ENCODE measurements around the gene CFAP73. TPM values are rescaled to one million over a fixed set of nuclear protein-coding genes. Genes with fewer than 3 reads are reported as not detected.

Gene CFAP73
- total RNA-seq, 1 experiment from 2014 or later = not detected

Small RNAs within 50 kb of the gene (small RNA-seq; reads per million reads assigned to genes)
- gene MIR7106 = not detected
- gene RF00019 = not detected

Other genes with a start within 250 kb of the CFAP73 start
- 3.6 and 5.2 TPM in 2 replicates for gene OAS1, start 242.8 kb upstream of the CFAP73 start, total RNA-seq (2014; rRNA removed; shearing (Covaris generic))
- 14.8 and 15.8 TPM in 2 replicates for gene OAS3, start 211.2 kb upstream of the CFAP73 start, total RNA-seq (2014; rRNA removed; shearing (Covaris generic))
- 1.6 and 2.2 TPM in 2 replicates for gene OAS2, start 171.2 kb upstream of the CFAP73 start, total RNA-seq (2014; rRNA removed; shearing (Covaris generic))
- gene DTX1, start 93.0 kb upstream of the CFAP73 start, total RNA-seq (2014; rRNA removed; shearing (Covaris generic)) = 0.05 TPM in 1 of 2 replicates, not detected in the other
- not detected in 2 replicates for gene RASAL1, start 14.0 kb upstream of the CFAP73 start, total RNA-seq (2014; rRNA removed; shearing (Covaris generic))
- gene DDX54, start 35.8 kb downstream of the CFAP73 start, total RNA-seq (2014; rRNA removed; shearing (Covaris generic)) = 85.1 and 86.1 TPM in 2 replicates
- 50.0 and 58.8 TPM in 2 replicates for gene RITA1, start 36.0 kb downstream of the CFAP73 start, total RNA-seq (2014; rRNA removed; shearing (Covaris generic))
- gene TPCN1, start 71.7 kb downstream of the CFAP73 start, total RNA-seq (2014; rRNA removed; shearing (Covaris generic)) = 10.2 and 12.1 TPM in 2 replicates
- 9.2 and 11.8 TPM in 2 replicates for gene SLC8B1, start 185.4 kb downstream of the CFAP73 start, total RNA-seq (2014; rRNA removed; shearing (Covaris generic))
- 9.6 and 11.7 TPM in 2 replicates for gene PLBD2, start 208.9 kb downstream of the CFAP73 start, total RNA-seq (2014; rRNA removed; shearing (Covaris generic))

Measured in HT1080 (cell line).